ENCODE results near the gene EBF3. TPM values are rescaled to one million over a fixed set of nuclear protein-coding genes. Genes with fewer than 3 reads are reported as not detected.

EBF3 gene
- total RNA-seq, 4 donors from 2014 or later, result 2.5 to 4.9 (median 4.6) TPM

- H3K4me3 ChIP-seq, result no peak overlapping the region
- no peaks in the 10 kb centered on the region for H3K36me3 ChIP-seq
- H3K27me3 ChIP-seq, result peaks cover 30% of the 10 kb centered on the region
- no peak overlapping the region for H3K27ac ChIP-seq
- no peak for ATAC-seq
- peaks cover 0 to 2% (median 0%) of the 10 kb centered on the region in 3 donors for H3K4me1 ChIP-seq
- H3K9me3 ChIP-seq, result no peaks in the 10 kb centered on the region
- TF ChIP-seq EP300 (IDR thresholded peaks at IDR 0.05), result no peak
- TF ChIP-seq POLR2A (IDR thresholded peaks at IDR 0.05), result no peak
- TF ChIP-seq POLR2AphosphoS5 (IDR thresholded peaks at IDR 0.05), result no peak
- TF ChIP-seq, protein P1, sequence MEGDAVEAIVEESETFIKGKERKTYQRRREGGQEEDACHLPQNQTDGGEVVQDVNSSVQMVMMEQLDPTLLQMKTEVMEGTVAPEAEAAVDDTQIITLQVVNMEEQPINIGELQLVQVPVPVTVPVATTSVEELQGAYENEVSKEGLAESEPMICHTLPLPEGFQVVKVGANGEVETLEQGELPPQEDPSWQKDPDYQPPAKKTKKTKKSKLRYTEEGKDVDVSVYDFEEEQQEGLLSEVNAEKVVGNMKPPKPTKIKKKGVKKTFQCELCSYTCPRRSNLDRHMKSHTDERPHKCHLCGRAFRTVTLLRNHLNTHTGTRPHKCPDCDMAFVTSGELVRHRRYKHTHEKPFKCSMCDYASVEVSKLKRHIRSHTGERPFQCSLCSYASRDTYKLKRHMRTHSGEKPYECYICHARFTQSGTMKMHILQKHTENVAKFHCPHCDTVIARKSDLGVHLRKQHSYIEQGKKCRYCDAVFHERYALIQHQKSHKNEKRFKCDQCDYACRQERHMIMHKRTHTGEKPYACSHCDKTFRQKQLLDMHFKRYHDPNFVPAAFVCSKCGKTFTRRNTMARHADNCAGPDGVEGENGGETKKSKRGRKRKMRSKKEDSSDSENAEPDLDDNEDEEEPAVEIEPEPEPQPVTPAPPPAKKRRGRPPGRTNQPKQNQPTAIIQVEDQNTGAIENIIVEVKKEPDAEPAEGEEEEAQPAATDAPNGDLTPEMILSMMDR (IDR thresholded peaks at IDR 0.05), result no peak
- 75% methylated on average over 9 to 17 of the region's 18 CpGs for WGBS, 2 donors (ENCODE audit: low coverage in 1 of 2)
Observed at GRCh38 chr10:129847741-129848483, 116.2 kb downstream of the EBF3 start.

- H3K36me3 ChIP-seq, result peaks cover 0 to 2% of the 10 kb centered on the region in 2 donors
- no peak overlapping the region for H3K4me3 ChIP-seq
- ATAC-seq, result no peak
- no peaks in the 10 kb centered on the region for H3K4me1 ChIP-seq
- H3K27ac ChIP-seq, result no peak overlapping the region
- H3K27me3 ChIP-seq, result peaks cover 21% of the 10 kb centered on the region
- no CpG with 5 or more reads among the region's 10 CpGs for WGBS, 2 donors (ENCODE audit: low coverage in 1 of 2)
- TF ChIP-seq POLR2A (IDR thresholded peaks at IDR 0.05), result no peak
- no peak for TF ChIP-seq POLR2AphosphoS5 (IDR thresholded peaks at IDR 0.05)
- TF ChIP-seq, protein P1 (IDR thresholded peaks at IDR 0.05), result no peak
- H3K9me3 ChIP-seq, result no peaks in the 10 kb centered on the region
Observed at GRCh38 chr10:129846991-129847391, 117.1 kb downstream of the EBF3 start.

GRCh38 chr10:129845111-129845753 is 118.8 kb downstream of the EBF3 start:
- 73 to 85% methylated on average over 12 of the region's 12 CpGs for WGBS, 2 donors (ENCODE audit: low coverage in 1 of 2)
- Histone ChIP-seq H3K4me3 (no peak overlapping the region), H3K27ac (no peak overlapping the region), H3K9me3 (no peaks in the 10 kb centered on the region), H3K27me3 (peaks cover 8% of the 10 kb centered on the region), H3K4me1 (no peaks in the 10 kb centered on the region), H3K36me3 (peaks cover 0 to 9% of the 10 kb centered on the region in 2 donors)
- TF ChIP-seq POLR2AphosphoS5 (IDR thresholded peaks at IDR 0.05), result no peak
- no peak for TF ChIP-seq POLR2A (IDR thresholded peaks at IDR 0.05)
- TF ChIP-seq EP300 (IDR thresholded peaks at IDR 0.05), result no peak
- TF ChIP-seq, protein P1 (IDR thresholded peaks at IDR 0.05), result no peak
- ATAC-seq, result no peak

DNA sequence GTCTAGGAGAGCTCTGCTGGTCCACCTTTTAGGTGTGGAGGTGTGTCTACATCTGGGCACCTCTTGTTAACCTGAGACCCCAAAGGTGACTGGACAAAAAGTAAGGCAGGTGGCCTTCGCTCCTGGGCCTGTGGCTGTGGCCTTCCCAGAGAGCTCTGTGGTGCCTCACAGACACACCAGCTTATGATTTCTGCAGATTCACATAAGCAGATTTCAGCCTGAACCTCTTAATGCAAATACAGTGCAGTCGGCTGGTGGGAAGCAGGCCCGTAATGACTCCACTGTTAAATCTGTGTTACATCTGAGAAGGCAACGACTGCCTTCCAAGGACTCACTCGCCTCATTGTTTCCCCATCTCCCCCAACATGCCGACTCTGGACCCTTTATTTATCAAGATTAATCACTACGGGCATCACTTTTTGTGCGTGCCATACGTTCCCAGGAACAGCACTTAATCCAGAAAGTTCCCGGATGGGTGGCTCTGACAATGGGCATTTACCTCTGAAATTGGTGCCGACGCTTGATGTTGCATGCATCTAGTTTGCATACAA is 119.8 kb downstream of the EBF3 start:
- no peak overlapping the region for H3K27ac ChIP-seq
- H3K4me3 ChIP-seq, result no peak overlapping the region
- peaks cover 6% of the 10 kb centered on the region for H3K27me3 ChIP-seq
- no peaks in the 10 kb centered on the region for H3K9me3 ChIP-seq
- no peaks in the 10 kb centered on the region for H3K4me1 ChIP-seq
- TF ChIP-seq, protein P1 (IDR thresholded peaks at IDR 0.05), result no peak
- no peak for TF ChIP-seq POLR2AphosphoS5 (IDR thresholded peaks at IDR 0.05)
- TF ChIP-seq POLR2A (IDR thresholded peaks at IDR 0.05), result no peak
- TF ChIP-seq EP300 (IDR thresholded peaks at IDR 0.05), result no peak
- ATAC-seq, result no peak
- H3K36me3 ChIP-seq, result peaks cover 0 to 18% of the 10 kb centered on the region in 2 donors
- 78 to 97% methylated on average over 6 to 9 of the region's 12 CpGs for WGBS, 2 donors (ENCODE audit: low coverage in 1 of 2)
